GDM1 (cell line): Measurements from ENCODE around the gene RBSN.
"Not testable (repeated sequence)": the region's sequence is repeated elsewhere in the genome, so short reads cannot be mapped to it uniquely, and the experiment has no call there.

Source experiments
- DNase-seq: peaks from one replicate; lab custom pipeline; 2025; lab: John Stamatoyannopoulos, UW

RBSN gene

DNA sequence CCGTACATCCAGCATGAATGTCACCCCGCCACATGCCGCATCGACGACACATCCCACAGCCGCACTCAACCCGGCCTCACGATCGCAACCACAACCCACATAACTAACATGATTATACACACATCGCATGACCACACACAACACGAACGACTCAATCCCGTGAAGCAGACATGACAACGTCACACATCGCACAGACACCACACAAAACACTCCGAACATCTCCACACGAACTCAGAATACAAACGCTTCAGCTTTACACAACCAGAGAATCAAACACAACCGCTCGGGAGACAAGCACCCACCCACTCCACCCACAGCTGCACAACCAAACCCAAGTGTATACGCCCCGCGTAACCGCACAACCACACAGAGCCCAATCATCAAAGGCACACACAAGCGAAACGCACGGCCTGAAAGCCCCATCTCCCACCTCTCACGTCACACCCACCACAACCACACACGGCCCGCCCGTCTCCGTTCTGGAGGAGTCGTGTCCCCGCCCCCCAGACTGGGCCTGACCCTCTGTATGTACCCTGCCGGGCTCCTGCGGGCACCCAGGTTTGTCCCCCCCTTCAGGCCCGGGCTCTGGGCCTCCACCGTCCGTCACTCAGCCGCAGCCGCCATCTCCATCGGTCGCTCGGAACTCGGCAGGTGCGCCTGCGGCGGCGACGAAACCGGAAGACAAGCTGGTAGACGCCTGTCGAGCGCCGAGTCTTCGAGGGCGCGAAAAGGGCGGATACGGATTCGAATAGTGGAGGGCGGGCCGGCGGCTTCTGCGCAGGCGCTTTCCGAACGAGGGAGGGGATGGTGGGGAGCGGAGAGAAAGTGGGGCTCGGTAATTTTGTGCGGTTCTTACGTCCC, at the start of gene RBSN:
RBSN (minus strand) TSS at position 646 of the 861 bp plus-strand sequence. CDS start 3,028 bp downstream, outside the sequence.
- peak; percentile 92 for DNase-seq

DNA sequence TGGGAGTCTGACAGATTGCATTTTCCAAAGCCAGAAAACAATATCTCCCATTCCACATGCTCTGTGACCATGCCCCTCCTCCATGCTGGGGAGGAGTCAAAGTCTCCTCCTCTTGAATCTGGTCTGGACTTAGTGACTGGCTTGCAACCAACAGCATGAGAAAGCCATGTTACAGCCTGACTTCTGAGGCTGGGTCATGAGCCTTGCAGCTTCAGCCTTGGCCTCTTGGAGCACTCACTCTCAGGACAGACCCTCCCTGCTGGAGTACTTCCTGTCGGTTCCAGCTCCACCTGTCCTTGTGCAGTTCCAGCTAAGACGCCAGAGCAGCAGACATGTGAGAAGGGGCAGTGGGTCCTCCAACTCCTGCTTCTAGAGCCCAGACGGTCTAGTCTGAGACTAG, 49.7 kb upstream of the RBSN start:
- DNase-seq: no peak

DNA sequence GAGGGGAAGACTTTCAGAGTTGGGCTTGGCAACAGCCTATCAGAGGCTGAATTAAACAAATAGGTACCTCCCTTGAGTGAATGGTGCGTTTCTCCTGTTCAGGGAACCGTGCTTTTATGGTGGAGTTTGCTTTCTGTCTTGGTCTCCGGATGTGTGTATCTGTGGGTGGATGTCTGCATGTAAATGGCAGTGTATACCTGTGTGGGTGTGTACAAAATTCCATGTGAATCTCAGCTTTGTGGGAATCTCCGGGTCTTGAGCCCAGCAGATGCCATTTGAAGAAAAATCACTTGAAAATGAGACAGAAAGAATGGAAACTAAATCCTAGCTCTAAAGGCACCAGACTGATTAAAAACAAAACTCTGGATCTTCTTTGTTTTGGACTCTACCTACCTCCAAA, 37.9 kb upstream of the RBSN start:
- not testable (repeated sequence) for DNase-seq

DNA sequence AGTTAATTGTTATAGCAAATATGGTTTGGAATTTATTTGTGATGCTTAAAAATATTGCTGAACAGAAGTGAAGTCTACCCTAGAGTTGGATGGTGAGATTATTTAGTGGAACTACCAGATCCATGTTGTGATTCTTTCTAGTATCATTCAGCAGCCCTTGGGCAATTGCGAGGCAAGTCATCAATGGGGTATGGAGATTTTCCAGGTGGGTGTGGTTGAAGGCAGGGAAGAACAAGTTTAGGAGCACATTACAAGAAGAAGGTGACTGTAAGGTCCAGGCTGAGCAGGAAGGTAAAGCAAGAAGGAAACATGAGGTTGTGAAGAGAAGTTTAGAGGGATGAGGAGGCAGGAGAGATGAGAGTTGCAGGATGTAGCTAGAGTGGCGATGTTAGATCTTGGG, 36.0 kb upstream of the RBSN start:
- not testable (repeated sequence) for DNase-seq

DNA sequence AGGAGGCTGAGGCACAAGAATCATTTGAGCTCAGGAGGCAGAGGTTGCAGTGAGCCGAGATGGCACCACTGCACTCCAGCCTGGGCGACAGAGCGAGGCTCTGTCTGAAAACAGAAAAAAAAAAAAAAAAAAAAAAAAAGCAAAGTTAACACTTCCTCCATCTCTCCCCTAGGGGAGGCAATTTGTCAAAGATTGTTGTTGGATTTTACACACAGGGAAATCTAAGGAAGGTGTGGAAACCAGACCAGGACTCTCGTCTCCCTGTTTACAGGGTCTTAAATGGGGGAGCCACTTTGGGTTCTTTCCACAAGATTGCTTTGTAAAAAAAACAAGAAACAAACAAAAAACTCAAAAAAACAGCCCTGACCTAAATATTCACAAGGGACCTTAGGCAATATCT, 29.5 kb upstream of the RBSN start:
- not testable (repeated sequence) for DNase-seq

DNA sequence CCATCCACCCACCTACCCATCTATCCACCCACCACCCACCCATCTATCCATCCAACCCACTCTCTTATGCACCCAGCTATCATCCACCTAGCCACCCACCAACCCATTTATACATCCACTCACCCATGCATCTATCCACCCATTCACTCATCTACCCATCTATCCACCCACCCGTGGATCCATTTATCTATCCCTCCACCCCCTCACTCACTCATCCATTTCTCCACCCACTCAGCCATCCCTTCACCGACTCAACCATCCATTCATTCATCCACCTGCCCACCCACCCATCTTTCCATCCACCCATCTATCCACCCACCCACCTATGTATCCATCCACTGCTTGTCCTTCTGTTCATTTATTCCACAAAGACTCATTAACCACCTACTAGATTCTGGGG, 28.0 kb upstream of the RBSN start:
- DNase-seq: not testable (repeated sequence)

DNA sequence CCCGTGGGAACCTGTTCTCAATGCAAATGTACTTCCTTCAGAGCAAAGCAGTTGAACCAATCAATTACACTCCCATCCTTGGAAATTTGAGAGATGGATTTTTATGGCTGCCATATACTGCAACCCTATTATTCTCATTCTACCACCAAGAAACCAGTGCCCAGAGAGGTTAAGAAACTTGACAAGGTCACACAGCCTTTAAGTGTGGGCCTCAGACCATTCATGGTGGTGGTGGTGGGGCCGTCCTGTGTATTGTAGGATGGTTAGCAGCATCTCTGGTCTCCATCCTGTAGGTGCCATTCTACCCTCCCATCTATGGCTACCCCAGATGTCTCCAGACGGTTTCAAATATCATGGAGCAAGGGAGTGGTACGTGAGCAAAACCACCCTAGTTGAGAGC, 23.4 kb upstream of the RBSN start:
- DNase-seq: no peak

DNA sequence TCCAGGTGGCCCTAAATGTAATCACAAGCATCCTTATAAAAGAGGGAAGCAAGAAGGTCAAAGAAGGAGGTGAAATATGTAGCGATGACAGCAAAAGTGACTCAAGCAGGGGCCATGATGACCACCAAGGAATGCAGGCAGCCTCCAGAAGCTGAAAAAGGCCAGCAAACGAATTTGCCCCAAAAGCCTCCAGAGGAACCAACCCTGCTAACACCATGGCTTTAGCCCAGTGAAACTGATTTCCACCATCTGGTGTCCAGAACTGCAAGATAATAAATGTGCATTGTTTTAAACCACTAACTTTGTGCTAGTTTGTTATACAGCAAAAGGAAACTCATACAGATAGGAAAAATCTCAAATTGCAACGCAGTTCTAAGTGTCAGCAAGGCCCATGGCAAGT, 23.0 kb upstream of the RBSN start:
- DNase-seq: no peak

DNA sequence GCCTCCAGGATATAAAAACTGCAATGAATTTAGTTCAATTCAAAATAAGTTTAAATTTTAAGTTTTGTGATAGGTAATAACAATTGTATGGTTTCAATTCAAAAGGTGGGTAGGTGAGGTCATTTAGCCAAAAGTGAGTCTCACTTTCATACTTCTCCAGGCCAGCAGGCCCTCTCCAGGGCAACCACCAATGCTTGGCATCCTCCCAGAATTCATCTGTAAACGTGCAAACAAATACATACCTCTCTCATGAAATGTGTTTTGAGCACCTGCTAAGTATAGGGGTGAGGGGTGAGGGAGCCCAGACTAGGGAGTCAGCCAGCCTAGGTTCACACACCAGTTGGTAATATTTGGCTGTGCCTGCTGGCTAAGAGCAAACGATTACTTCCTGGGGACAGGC, 22.0 kb upstream of the RBSN start:
- no peak for DNase-seq

DNA sequence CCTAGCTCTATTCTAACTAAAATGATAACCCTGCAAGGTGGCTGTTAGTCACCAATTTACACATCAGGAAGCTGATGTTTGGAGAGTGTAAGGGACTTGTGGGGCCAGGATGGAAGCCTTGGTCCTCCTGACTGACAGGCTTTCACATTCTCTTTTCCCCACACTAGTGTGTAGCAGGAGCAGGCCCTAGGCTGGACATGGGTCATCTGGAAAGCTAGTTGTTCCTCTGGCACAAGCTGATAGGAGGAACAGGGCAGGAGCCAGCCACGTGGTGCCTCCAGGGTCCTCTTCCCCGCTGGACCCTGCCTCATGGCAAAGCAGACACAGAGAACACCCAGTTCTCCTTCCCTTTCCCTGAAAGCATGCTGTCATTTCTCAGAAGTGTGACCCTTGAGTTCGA, 18.1 kb upstream of the RBSN start:
- no peak for DNase-seq

DNA sequence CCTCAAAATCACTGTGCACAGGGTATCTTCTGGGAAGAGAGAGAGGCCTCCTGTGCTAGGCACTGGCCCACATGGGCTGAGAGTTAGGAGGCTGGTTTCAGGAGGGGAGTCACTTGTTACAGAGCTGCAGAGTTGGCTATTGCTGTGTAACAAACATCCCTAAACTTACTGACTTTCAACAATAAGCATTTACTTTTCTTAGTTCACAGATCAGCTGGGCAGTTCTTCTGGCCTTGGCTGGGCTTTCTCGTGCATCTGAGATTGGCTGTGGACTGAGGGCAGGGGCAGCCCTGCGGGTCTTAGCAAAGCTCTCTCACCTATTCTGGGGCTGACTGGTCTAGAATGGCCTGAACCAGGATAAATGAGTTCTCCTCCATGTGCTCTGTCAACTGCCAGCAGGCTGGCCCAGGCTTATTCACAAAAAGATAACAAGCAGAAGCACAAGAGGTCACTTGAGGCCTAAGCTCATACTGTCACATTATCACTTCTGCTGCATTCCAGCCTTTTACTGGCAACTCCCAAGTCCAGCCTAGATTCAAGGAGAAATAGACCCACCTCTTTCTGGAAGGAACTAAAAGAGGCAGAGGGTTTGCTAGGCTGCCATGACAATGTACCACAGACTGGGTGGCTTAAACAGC, 17.2 kb upstream of the RBSN start:
- no peak for DNase-seq

DNA sequence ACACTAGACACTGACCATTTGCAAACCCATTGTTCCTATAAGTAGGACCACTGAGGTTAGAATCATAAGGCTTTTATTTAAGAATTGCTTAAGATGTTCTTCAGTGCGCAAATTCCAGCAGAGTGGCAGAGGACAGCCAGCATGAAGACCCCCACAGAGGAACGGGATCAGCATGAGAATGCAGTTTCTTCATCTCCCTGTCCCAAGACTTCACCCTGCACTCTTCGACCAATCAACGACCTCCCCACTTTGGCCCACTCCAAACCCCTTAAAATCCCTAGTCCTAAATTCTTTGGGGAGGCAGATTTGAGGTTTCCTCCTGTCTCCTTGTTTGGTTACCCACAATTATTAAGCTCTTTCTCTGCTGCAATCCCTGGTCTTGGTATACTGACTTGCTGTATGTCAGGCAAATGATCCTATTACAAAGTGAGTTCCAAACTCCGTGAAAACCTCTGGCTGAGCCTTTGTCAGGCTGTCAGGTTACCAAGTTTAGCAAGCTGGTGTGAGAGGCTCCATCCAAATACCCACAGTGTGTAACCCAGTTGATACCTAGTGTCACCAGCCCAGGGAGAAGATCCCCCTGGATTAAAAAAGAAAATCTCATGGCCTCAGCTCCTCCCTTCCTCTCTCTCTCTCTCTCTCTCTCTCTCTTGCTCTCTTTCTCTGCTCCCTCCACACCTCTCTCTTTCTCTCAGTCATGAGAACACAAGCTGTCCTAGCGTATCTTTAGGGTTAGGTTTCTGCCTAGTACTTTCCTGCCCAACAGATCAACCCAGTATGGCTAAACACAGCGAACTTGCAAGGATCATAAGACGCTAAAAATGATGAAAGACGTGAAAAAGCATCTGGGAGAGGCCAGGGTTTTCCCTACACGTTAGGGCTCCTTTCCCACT, 15.8 kb upstream of the RBSN start:
- DNase-seq: no peak

DNA sequence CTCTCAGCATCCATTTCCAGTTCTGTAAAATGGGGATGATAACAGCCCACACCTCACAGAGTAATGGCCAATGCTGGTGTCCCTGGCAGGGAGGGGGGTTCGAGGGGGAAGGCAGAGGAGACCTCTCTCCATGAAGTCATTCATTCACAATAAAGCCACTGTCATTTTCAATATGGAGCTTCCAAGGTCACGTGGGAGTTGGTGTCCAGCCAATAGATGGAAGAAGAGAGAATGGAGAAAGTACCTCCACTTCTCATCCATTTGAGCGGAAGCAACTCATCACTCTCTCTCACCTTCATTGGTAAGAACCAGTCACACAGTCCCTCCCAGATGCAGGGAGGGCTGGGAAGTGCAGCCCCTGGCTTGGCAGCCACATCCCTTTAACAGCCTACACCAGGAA, 14.9 kb upstream of the RBSN start:
- no peak for DNase-seq

DNA sequence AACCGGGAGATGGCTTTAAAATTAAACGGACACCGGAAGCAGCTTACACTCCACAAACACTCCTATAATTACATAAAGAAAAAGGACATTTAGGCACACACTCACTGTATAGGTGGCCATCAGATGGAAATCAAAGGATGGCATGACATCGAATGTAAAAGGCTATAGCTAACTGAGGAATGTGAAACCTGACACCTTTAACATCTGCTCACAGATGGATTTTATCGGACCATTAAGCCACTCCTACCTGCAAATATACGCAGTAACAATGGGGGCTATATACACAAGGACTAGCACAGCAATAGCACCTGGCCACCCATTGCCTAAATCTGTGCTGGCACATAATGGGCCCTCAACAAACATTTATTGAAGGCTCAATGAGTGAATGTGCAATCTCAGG, 14.5 kb upstream of the RBSN start:
- no peak for DNase-seq

DNA sequence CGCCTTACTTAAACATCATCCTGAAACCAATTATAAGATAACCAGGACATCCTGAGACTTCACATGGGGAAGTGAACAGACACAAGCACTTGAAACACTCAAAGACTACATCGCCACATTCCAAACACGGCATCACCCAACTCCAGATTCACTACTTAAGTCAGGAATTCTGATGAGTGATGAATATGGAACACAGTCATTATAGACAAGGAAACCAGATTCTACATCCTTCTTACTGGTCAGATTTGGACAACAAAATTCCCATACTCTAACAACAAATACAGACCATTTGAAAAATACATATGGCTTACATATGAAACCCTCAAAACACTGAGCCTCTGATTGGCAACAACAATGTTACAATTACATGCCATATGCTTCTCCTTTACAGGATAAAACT, 13.1 kb upstream of the RBSN start:
- DNase-seq: no peak

DNA sequence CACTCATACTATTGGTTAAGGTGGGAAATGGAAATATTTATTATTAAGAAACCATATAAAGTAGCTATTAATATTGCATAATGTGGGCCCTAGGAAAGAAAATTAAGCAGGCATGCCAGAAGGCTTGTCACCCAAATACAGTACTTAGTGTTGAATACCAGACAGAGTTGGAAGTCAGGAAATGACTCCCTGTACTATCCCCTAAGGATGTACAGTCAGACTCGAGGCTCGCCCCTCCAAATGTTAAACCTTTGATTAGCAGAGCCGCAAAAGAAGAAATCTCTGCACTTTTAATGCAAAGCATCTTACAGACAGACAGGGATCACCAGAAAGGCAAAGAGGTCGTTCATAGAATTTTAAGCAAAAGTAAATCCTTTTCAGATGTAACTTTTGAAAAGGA, 11.3 kb upstream of the RBSN start:
- no peak for DNase-seq

DNA sequence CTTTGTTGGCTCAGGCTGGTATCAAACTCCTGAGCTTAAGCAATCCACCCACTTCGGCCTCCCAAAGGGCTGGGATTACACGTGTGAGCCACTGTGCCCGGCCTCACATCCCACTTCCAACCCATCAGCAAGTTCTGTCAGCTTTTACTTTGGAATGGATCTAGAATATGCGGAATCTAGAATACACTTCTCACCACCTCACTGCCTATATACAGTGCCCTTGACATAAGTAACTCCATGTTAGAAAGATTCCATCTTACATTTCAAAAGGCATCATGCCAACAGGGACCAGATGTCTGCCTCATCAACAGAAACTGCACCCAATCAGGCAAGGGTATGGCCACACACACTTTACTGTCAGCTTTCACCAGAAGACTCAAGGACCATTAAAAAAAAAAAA, 9.9 kb upstream of the RBSN start:
- DNase-seq: no peak

DNA sequence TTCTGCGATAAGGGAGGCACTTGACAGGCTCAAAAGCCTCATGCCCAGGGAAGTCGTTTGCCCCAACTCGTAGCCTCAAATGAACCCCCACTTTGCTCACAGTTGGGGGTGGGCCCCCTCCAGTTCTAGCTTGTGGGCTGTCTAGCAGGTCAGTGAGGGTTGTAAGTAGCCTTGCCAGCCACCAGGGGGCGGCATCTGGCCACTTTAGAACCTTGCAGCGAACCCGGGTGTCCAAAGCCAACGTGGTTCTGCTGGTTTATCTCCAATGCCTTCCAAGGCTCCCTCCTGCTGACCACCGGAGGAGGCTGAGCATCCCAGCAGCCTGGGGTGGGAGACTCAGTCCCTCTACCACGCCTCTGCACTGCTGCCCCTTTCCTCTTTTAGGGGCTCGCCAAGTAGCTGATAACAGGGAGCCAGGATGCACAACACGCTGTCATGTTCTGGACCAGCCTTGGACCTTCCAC, 9.2 kb upstream of the RBSN start:
- peak; percentile 43 for DNase-seq

DNA sequence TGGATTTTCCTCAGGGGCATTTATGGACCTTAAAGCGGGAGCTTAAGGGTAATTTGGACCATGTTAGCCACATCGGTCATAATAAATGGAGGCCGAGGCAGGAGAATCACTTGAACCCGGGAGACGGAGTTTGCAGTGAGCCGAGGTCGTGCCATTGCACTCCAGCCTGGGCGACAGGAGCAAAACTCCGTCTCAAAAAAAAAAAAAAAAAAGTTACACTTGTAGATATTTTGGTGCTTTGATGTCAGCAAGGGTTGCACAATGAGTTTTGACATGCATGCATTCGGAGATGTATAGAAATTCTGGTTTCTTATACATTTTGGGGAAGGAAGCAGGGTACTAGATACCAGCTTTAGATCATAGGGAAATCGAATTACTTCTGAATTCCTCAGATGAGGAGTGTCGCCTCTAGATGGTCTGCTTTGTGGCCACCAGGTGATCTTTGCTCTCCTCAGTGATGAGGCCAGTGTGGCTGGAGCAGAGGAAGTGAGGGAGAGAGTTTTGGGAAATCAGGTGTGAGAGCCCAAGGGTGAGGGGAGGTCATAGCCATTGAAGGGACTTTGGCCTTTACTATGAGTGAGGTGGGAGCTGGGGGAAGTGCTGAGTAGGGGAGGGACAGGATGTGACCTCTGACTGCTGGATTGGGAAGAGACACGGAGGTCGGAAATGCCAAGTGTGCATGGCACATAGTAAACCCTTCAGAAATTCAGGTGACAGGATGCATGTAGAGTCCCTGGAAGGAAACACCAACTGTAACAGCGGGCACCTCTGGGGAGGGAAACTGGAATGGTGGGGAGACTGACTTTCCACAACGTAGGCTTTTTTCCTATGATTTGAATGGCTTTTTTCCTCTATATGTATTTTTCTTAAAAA, 8.4 kb upstream of the RBSN start:
- DNase-seq: no peak

DNA sequence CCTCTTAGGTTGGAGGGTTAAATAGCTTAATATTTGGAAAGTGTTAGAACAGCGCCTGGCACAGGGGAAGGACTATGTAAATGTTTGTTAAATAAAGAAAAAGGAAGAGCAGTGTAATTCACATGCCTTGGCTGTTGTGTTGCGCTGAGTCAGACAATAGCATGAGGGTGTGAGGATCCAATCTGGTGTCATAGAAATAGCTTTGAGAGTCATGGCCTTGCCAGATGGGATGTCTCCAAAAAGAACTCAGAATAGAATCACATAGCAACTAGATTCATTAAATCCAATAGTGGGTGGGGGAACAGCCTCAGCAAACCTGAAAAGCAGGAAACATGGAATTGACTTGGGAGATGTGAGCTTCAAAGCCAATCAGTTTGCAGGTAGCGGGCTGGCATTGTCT, 3.9 kb upstream of the RBSN start:
- DNase-seq: no peak

DNA sequence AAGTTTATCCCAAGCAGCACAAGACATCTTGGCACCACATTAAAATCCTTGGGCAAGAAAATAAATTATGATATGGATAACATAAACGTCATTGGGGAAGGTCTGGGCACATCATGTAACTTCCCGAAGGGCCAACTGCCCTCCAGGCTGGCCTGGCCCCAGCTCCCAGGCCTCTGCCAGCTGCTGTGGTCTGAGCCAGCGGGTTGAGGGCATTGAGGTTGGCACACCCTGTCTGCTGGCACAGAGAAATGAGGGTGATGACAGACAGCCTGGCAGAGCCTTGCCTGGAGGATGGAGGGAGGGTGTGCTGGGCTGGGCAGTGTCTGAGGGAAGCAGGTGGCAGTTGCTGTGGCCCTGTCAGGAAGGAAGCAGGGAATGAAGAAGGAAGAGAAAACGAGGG, 3.3 kb upstream of the RBSN start:
- DNase-seq: no peak
